COLO668 (cell line): Measurements from ENCODE around the gene TMEM82.
"Not testable (repeated sequence)": the region's sequence is repeated elsewhere in the genome, so short reads cannot be mapped to it uniquely, and the experiment has no call there.

ENCODE experiments used
- DNase-seq: peaks from one replicate; lab custom pipeline; 2025; ENCODE audit not compliant: unreplicated experiment; lab: John Stamatoyannopoulos, UW

The TMEM82 gene

DNA sequence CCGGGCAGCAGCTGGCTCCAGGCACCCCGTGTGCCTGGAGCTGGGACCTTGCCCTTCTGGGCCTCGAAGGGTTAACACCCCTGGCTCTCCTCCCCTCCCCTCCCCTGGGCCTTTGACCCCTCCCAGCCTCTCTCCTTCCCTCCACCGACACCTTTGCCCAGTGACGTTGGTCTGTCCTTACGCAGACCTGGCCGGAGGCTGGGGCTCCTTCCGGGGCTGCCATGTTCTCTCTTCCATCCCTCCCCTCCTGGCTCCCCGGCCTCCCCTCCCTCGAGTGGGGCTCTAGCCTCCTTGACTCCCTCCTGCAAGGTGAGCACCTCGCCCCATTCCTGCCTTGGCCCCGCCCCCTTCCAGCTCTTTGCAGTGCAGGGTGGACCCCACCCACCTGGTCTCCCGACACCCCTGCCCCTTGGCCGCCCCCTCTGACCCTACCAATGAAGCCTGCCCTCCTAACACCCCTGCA, at the start of gene TMEM82:
Gene TMEM82 (plus strand): TSS at position 161 of the 463 bp plus-strand sequence. CDS start 61 bp downstream, at position 222.
- DNase-seq, result no peak

DNA sequence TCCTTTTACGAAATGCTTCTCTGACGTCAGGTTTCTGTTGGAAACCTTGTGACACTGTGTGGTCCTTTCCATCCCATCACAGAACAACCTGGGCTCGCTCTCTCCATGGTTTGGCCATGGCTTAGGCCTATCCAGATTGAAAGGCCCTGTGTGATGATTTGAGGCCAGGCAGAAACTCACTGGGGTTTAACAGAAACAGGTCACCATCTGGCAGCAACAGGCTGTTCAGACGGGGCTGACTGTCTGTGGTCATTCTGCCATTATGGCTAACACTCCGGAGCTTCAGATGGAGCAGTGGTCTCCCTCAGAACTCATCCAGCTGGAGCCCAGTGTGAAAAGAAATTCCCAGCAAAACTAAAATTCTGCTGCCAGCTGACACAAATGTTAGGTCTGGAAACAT, 48.9 kb upstream of the TMEM82 start:
- no peak for DNase-seq

DNA sequence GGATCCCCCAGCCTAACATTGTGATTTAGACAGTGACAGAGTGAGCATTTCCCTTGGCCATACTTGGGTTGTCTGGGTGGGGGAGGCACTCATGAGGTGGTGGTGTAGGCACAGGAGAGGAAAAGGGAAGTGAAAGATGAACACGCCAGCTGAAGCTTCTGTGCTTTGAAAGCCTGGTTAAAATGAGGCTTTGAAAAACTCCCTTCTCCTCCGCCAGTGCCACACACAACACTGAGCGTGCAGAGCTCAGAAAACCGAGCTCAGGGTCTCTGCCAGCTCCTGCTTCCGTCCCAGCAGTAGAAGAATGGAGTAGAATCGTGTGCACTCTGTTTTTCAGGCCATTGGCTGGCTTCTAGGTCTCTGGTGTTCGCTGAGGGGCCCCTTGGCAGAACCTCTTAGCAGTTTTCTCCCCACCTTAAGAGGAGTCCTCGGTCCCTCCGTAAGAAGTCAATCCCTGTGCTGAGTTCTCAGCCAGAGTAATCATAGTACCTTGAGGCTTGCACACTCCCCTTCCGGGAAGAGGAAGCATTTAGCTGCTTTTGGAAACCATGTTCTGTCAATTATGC, 45.3 kb upstream of the TMEM82 start:
- no peak for DNase-seq

DNA sequence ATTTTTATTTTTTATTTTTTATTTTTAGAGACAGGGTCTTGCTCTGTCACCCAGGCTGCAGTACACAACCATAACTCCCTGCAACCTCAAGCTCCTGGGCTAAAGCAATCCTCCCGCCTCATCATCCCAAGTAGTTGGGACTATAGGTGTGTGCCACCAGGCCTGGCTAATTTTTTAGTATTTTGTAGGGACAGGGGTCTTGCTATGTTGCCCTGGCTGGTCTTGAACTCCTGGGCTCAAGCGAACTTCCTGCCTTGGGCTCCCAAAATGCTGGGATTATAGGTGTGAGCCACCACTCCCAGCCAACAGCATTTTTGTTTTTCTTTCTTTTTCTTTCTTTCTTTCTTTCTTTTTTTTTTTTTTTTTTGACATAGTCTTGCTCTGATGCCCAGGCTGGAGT, 44.1 kb upstream of the TMEM82 start:
- DNase-seq, result no peak

DNA sequence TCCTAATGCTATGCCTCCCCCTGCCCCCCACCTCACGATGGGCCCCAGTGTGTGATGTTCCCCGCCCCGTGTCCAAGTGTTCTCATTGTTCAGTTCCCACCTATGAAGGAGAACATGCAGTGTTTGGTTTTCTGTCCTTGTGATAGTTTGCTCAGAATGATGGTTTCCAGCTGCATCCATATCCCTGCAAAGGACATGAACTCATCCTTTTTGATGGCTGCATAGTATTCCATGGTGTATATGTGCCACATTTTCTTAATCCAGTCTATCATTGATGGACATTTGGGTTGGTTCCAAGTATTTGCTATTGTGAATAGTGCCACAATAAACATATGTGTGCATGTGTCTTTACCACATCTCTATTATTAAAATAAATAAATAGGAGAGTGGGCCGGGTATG, 43.0 kb upstream of the TMEM82 start:
- DNase-seq, result not testable (repeated sequence)

DNA sequence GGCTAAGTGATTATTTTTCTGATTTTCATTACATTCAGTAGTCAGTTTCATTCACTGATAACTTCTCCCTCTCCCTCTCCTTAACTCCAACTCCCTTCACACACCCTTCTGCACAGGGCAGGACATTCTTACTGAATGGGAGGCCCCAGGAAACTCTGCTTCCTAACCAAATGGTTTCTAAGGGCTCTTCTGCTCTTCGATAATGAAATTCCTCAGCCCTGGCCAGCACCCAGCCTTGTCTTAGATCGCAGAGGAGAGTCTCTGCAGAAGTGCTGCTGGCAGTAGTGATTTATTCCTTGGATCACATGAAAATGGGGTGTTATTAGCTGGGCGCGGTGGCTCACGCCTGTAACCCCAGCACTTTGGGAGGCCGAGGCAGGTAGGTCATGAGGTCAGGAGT, 41.8 kb upstream of the TMEM82 start:
- DNase-seq, result no peak

DNA sequence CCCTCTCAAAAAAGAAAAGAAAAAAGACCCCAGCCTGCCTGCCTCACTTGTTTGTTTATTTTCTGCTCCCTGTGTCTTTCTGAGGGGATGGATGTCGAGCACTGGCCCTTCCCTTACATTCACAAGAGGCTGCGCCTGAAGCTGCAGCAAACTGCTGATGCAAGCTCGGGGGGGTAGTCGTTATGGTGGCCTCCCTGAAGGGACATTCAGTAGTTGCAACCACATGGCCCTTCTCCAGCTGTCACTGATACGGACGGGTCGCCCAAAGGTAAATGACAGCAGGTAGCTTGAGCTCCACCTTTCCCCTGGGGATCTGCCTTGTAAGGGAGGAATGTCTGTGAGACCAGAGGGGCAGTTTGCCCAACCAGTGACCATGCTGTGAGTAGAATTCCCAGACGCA, 40.5 kb upstream of the TMEM82 start:
- DNase-seq, result no peak

DNA sequence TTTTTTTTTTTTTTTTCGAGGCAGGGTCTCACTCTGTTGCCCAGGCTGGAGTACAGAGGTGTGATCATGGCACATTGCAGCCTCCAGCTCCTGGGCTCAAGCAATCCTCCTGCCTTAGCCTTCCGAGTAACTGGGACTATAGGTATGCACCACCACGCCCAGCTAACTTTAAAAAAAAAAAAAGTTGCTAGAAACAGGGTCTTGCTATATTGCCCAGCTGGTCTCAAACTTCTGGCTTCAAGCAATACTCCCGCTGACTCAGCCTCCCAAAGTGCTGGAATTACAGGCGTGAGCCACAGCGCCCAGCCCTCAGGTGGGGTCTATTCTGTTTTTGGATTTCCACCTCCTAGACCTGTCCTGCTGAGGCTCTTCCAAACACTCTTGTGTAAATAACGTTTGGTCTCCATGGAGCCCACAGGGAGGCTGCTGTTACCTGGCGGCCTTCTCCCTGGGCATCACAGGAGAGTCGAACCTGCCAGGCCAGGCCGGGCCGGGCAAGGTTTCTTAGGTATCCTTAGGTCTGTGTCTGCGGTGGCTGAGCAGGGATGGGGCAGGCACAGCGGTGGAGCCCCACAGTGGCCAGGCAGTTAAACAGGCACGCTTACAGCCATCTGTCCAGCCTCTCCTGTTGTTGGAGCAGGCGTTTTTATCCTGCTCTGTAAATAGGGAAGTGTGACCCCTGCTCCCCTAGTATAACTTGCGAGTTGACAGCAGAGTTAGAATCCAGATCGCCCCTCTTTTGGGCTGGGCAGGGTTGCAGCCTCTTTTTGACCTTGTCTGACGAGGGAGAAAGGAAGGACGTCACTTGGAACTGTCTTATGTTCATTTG, 39.4 kb upstream of the TMEM82 start:
- no peak for DNase-seq

DNA sequence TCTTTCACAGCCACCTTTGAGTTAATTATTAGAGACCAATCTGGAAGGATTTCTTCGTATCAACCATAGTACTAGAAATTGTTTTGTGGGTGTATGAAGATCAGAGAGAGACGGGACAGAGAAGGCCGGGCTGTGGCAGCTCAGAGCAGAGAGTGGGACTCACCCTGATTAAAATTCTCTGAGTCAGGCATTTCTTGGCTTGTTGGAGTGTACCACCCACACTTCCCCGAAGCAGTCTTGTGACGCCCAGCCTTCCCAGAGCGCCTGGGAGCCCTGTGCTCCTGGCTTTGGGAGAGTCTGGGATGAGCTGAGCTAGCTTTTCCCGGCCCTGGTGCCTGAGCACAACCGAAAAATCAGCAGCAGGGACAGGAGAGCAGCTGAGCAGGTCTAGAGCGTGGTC, 38.7 kb upstream of the TMEM82 start:
- DNase-seq, result no peak

DNA sequence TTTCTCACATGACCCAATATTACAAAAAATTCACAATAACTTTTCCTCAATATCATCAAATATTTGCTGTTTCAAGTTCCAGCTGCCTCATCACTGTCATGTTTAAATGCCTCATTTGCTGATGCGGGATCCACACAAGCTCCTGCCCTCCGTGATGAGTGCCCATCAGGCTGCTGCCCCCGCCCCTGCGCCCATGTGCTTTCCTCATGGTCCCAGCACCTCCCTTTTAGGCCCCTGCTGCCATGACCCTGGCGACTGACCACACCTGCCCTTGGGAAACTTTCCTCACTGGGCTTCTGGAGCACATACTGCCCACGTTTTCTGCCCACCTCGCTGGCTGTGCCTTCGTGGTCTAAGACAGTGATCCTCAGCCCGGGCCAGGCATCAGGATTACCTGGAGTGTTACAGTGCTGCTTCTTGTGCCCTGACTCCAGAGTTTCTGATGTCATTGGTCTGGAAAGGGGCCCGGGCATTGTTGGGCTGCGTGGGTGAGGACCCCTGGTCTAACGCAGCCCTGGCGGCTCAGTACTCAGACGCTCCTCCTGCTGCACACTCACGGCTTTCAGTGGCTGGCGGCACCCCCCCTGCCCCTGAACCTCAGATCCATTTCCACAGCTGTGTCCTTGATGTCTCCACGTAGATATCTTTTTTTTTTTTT, 37.6 kb upstream of the TMEM82 start:
- no peak for DNase-seq

DNA sequence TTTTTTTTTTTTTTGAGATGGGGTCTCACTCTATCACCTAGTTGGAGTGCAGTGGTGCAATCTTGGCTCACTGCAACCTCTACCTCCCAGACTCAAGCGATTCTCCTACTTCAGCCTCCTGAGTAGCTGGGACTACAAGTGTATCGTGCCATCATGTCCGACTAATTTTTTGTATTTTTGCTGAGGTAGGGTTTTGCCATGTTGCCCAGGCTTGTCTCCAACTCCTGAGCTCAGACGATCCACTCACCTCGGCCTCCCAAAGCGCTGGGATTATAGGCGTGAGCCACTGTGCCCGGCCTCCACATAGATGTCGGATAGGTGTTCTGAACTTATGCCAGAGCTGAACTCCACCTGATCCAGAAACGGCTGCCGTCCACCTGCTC, 37.1 kb upstream of the TMEM82 start:
- no peak for DNase-seq

DNA sequence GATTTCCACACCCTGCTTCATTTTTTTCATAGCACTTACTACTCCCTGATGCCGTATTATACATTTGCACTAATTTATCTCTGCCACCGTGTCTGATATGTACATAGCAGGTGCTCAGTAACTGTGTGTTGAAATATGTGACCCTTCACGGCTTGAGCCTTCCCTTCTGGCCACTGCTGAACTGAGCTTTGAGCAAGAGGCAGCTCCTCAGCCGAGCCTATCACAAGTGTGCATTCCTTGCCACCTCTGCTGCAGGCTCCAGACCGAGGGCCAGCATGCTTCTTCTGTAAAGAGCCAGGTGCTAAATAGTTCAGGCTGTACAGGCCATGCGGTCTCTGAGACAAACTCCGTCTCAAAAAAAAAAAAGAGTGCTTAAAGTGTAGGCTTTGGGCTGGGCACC, 35.5 kb upstream of the TMEM82 start:
- no peak for DNase-seq

DNA sequence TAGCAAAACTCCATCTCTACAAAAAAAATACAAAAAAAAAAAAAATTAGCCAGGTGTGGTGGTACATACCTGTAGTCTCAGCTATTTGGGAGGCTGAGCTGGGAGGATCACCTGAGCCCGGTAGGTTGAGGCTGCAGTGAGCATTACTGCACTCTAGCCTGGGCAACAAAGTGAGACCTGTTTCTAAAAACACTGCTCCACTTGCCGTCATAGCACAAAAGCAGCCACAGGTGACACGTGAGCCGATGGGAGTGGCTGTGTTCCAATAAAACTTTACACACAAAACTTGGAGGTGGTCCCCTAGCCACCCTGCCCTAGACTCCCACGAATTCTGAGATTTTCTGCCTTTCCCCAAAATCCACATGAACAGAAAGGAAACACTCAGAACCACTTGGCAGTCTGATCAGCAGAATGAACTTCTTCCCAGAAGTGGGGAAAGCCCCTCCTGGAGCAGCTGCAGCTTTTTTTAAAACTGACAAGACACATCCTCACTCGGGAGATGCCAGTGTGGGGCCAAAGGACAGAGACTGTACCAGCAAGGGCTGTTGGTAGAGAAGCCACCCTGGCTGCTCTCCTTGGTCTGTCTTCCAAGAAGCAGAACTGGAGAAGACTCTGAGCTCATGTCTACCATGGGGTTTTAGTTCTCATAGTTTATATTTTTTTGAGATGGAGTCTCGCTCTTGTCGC, 34.9 kb upstream of the TMEM82 start:
- DNase-seq, result no peak

DNA sequence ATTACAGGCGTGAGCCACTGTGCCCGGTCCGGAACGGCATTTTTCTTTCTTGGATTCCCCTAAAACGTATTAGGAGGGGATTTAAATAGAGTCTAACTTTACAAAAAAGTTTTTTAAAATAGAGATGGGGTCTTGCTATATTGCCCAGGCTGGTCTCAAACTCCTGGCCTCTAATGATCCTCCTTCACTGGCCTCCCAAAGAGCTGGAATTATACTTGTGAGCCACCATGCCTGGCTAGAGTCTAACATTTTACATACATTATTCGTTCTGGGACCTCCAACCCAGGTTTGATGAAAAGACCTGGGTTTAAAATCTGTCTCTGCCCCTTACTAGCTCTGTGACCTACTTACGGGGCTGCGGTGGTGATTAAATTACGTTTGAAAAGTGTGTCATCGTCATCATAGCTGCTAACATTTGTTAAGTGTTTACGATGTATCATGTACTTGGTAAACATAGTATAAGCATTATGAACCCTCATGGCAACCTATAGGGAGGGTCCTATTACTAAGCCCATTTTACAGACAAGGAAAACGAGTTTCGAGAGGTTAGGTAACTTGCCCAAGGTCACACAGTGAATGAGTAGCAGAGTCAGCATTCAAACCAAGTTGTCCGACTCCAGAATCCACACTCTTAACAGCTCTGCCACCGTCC, 33.7 kb upstream of the TMEM82 start:
- peak; percentile 36 for DNase-seq

DNA sequence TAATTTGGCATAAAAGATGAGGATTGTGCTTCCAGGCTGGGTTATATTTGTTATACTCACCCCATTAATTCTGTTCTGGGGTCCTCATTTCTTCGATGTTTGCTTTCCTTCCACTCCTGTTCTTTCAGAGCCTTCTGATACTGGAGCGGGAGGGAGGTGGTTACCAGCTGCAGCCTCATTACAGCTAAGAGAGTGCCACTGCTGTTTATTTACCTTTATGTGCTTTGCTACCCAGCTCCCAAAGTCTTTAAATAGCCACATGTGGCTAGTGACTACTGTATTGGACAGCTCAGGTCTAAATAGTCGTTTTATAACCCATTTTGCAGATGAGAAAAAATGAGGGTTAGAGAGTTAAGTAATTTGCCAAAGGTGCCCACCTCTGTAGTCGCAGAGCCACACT, 33.1 kb upstream of the TMEM82 start:
- DNase-seq, result peak; percentile 34

DNA sequence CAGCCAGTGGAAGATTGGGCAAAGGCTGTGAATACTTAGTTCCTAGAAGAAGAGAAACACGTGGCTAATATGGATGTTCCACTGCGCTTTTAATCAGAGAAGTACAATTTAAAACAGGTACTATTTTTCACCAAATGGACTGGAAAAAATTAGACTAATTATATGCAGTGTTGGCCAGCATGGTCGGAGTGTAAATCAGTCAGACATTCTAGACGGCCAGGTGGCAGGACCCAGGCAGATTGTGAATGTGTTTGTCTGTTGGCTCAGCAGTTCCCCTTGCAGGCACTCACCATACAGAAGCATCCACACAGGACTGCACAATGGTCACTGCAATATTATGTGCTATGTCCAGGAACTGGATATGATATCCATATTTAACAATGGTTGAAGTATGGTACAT, 30.1 kb upstream of the TMEM82 start:
- DNase-seq, result peak; percentile 39

DNA sequence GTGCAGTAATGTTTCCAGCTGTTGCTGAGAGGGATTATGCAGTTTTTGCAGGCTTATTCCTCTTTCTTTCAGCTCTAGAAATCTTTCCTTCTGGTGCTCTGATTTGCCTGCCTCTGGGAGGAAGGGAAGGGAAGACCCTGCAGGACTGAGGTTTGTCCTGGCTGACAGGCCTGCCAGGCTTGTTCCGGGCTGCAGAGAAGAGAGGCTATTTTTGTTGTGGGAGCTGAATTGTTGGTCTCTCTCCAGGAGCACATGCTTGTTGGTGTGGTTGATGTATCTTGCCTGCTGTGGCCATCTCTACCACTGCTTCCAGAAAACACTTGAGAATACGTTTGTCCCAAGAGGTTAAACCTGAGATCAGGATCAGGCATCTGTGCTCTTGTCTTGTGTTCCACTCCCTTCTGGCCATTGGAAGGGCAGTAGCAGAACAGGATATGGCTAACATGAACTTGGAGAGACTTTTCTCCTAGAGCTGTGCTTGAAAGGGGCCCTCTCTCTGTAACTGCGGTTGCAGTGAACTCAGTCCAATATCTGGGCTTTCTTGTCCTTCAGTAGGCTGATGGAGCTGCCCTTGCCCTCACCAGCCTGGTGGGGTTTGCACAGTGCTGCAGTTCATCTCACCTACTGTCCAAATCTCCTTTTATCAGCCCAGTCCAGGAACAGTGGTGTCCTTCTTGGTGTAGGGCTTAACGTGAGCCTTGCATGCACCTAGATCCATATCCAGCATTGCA, 27.7 kb upstream of the TMEM82 start:
- no peak for DNase-seq

DNA sequence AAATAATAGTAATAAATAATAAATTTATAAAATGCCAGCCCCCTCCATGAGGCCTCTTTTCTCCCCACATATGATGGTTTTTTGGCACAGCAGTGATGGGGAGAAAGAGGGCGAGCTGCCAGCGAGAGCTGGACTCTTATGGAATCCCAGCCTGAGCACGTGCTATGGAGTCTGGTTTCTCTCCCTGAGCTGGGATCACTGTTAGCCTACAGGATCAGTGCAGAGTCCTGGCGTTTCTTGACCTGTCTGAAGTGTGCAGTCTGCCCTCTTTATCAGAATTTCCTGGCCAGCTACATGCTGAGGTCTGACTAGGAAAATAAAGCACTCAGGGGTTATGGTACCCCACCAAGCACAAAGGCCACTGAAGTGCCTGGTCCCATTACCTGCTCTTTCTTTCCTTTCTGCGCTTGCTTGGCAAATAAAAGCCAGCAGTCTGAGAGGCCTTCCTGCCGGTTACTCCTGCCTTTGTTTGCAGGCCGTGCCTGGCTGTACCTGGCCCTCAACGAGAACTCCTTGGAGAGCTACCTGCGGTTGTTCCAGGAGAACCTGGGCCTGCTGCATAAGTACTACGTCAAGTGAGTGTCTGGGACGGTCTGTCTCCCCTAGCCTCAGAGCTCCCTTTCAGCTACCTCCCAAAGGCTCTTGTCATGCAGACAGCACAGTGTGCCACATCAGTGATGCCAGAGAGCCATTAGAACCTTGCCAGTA, 24.7 kb upstream of the TMEM82 start:
- no peak for DNase-seq

DNA sequence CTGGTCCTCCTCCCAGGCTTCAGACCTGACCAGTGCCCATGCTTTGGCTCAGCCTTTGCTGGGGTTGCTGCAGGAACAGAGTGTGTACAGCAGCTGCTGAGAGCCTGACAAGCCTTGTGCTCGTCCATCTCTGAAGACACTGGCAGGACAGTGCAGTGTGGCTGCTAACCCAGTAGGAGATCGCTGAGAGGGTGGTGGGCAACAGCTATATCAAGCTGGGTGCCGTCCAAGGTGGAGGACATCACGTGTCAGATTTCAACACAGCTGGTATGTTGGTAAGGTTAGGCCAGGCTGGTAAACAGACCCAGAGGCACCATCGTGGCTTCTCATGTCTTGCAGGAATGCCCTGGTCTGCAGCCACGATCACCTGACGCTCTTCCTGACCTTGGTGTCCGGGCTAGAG, 24.1 kb upstream of the TMEM82 start:
- DNase-seq, result no peak
